WTC11 (cell line): ENCODE data around the gene DAB1. TPM values are rescaled to one million over a fixed set of nuclear protein-coding genes. Genes with fewer than 3 reads are reported as not detected.

Source experiments
- ATAC-seq: fragments of 200-7000 bp; cut with Tn5 transposase; 2 replicates; pipeline ENCODE4 v1.10.0; 2021; ENCODE audit warnings: mild to moderate bottlenecking, moderate library complexity
- CTCF ChIA-PET: fragments of 300-600 bp; sonication (Branson Sonifier 250); formaldehyde crosslinking; loops from one replicate; lab custom pipeline; 2021; ENCODE audit warnings: antibody characterized with exemption; lab: Charles Lee
- POLR2A ChIA-PET: fragments of 350-600 bp; sonication (Branson Sonifier 250); formaldehyde crosslinking; loops from one replicate; lab custom pipeline; 2021; ENCODE audit warnings: antibody characterized with exemption; lab: Charles Lee
- DNase-seq: peaks from one replicate; pipeline ENCODE4 v3.0.0; 2021; ENCODE audit warnings: low spot score
- H3K27ac Mint-ChIP-seq: 2 replicates; pipeline ENCODE4 v1.8.0; 2021; ENCODE audit warnings: mixed read lengths
- H3K27me3 Mint-ChIP-seq: 2 replicates; pipeline ENCODE4 v1.8.0; 2021; ENCODE audit warnings: low read depth, mild to moderate bottlenecking, moderate library complexity, mixed read lengths
- H3K36me3 Mint-ChIP-seq: 2 replicates; pipeline ENCODE4 v1.8.0; 2021; ENCODE audit warnings: mixed read lengths
- H3K4me1 Mint-ChIP-seq: 2 replicates; pipeline ENCODE4 v1.8.0; 2022; ENCODE audit warnings: mixed read lengths
- H3K4me3 Mint-ChIP-seq: 2 replicates; pipeline ENCODE4 v1.8.0; 2021; ENCODE audit warnings: mild to moderate bottlenecking, moderate library complexity, mixed read lengths
- H3K9me3 Mint-ChIP-seq: 2 replicates; pipeline ENCODE4 v1.8.0; 2021; ENCODE audit warnings: mixed read lengths
- FOXK1 ChIP-seq: sonication (generic); formaldehyde crosslinking; IDR thresholded peaks from 2 replicates; pipeline ENCODE4 v1.8.0; 2022; ENCODE audit warnings: mild to moderate bottlenecking, moderate library complexity, missing genetic modification reagents
- GTF2I ChIP-seq: fragments of 250-450 bp; sonication (Bioruptor Pico); conservative IDR thresholded peaks from 2 replicates; pipeline ENCODE4 v1.4.0; 2021; ENCODE audit warnings: mild to moderate bottlenecking
- NFYB ChIP-seq: sonication (generic); formaldehyde crosslinking; conservative IDR thresholded peaks from 2 replicates; pipeline ENCODE4 v1.8.0; 2022; ENCODE audit warnings: low read depth, missing genetic modification reagents
- NR1H2 ChIP-seq: sonication (generic); formaldehyde crosslinking; IDR thresholded peaks from 2 replicates; pipeline ENCODE4 v1.9.0; 2021; ENCODE audit warnings: mild to moderate bottlenecking, moderate library complexity, missing genetic modification reagents
- NR2C2 ChIP-seq: sonication (generic); formaldehyde crosslinking; IDR thresholded peaks from 2 replicates; pipeline ENCODE4 v1.8.0; 2022; ENCODE audit warnings: mild to moderate bottlenecking, missing genetic modification reagents
- RORB ChIP-seq: fragments of 250-450 bp; sonication (Bioruptor Pico); IDR thresholded peaks from 2 replicates; pipeline ENCODE4 v1.9.0; 2021; ENCODE audit warnings: mild to moderate bottlenecking
- SP1 ChIP-seq: sonication (generic); formaldehyde crosslinking; conservative IDR thresholded peaks from 2 replicates; pipeline ENCODE4 v1.8.1; 2022; ENCODE audit warnings: missing genetic modification reagents
- TCF7 ChIP-seq: sonication (generic); formaldehyde crosslinking; IDR thresholded peaks from 2 replicates; pipeline ENCODE4 v1.8.0; 2022; ENCODE audit warnings: mild to moderate bottlenecking, low read depth, missing genetic modification reagents, moderate library complexity
- ZNF121 ChIP-seq: sonication (generic); formaldehyde crosslinking; IDR thresholded peaks from 2 replicates; pipeline ENCODE4 v1.8.0; 2023; ENCODE audit warnings: missing genetic modification reagents
- ZNF138 ChIP-seq: sonication (generic); formaldehyde crosslinking; conservative IDR thresholded peaks from 2 replicates; pipeline ENCODE4 v1.8.1; 2022; ENCODE audit warnings: mild to moderate bottlenecking, moderate library complexity, missing genetic modification reagents
- ZNF416 ChIP-seq: fragments of 250-450 bp; sonication (Bioruptor Pico); IDR thresholded peaks from 2 replicates; pipeline ENCODE4 v1.9.0; 2021; ENCODE audit warnings: mild to moderate bottlenecking, inconsistent platforms
- total RNA-seq: library from RNA; stranded (reverse); gene quantifications from 3 replicates; pipeline ENCODE4 v1.2.3, GENCODE V29; 2021
- TF ChIP-seq, protein P1 (sequence below): sonication (generic); formaldehyde crosslinking; conservative IDR thresholded peaks from 2 replicates; pipeline ENCODE4 v1.8.1; 2023; ENCODE audit warnings: mild to moderate bottlenecking, low read depth, missing genetic modification reagents, moderate library complexity
- TF ChIP-seq, protein P2 (sequence below): fragments of 250-450 bp; sonication (Bioruptor Pico); IDR thresholded peaks from 2 replicates; pipeline ENCODE4 v2.1.2; 2022; ENCODE audit warnings: mild to moderate bottlenecking, moderate library complexity
- TF ChIP-seq, protein P3 (sequence below): sonication (generic); formaldehyde crosslinking; conservative IDR thresholded peaks from 2 replicates; pipeline ENCODE4 v1.8.1; 2022; ENCODE audit warnings: mild to moderate bottlenecking, missing genetic modification reagents
- TF ChIP-seq, protein P4 (sequence below): sonication (generic); formaldehyde crosslinking; IDR thresholded peaks from 2 replicates; pipeline ENCODE4 v1.8.1; 2022; ENCODE audit warnings: low read depth, missing genetic modification reagents, borderline replicate concordance
- TF ChIP-seq, protein P5 (sequence below): fragments of 250-450 bp; sonication (Bioruptor Pico); IDR thresholded peaks from 2 replicates; pipeline ENCODE4 v1.9.0; 2021; ENCODE audit warnings: mild to moderate bottlenecking
- TF ChIP-seq, protein P6 (sequence below): fragments of 250-450 bp; sonication (Bioruptor Pico); IDR thresholded peaks from 2 replicates; pipeline ENCODE4 v1.9.0; 2021; ENCODE audit warnings: mild to moderate bottlenecking, borderline replicate concordance
- TF ChIP-seq, protein P7 (sequence below): sonication (generic); formaldehyde crosslinking; IDR thresholded peaks from 2 replicates; pipeline ENCODE4 v1.8.0; 2023; ENCODE audit warnings: missing genetic modification reagents, mild to moderate bottlenecking, borderline replicate concordance

DAB1 gene
- total RNA-seq, 1 experiment from 2014 or later, result 10.7 TPM

DNA sequence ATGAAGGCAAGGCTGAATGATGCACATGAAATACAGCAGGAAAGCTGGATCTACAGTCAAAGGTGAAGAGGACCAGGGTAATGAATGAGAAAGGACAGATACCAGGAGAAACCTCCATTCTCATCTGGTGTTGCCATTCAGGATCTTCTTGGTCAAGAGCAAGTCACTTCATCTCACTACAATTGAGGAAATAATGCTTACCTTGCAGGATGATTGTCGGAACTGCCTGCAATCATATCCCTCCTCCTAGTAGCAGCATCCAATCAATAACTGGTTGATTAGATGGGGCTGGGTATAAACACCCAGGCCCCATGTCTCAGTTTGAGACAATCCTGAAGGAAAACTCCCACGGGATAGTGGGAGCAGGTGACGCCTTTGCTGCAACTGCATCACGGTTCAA lies 263.3 kb downstream of the DAB1 start (continued):
- TF ChIP-seq, protein P1, sequence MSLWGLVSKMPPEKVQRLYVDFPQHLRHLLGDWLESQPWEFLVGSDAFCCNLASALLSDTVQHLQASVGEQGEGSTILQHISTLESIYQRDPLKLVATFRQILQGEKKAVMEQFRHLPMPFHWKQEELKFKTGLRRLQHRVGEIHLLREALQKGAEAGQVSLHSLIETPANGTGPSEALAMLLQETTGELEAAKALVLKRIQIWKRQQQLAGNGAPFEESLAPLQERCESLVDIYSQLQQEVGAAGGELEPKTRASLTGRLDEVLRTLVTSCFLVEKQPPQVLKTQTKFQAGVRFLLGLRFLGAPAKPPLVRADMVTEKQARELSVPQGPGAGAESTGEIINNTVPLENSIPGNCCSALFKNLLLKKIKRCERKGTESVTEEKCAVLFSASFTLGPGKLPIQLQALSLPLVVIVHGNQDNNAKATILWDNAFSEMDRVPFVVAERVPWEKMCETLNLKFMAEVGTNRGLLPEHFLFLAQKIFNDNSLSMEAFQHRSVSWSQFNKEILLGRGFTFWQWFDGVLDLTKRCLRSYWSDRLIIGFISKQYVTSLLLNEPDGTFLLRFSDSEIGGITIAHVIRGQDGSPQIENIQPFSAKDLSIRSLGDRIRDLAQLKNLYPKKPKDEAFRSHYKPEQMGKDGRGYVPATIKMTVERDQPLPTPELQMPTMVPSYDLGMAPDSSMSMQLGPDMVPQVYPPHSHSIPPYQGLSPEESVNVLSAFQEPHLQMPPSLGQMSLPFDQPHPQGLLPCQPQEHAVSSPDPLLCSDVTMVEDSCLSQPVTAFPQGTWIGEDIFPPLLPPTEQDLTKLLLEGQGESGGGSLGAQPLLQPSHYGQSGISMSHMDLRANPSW (CRISPR knock-in tag), result no peak
- TF ChIP-seq, protein P2, sequence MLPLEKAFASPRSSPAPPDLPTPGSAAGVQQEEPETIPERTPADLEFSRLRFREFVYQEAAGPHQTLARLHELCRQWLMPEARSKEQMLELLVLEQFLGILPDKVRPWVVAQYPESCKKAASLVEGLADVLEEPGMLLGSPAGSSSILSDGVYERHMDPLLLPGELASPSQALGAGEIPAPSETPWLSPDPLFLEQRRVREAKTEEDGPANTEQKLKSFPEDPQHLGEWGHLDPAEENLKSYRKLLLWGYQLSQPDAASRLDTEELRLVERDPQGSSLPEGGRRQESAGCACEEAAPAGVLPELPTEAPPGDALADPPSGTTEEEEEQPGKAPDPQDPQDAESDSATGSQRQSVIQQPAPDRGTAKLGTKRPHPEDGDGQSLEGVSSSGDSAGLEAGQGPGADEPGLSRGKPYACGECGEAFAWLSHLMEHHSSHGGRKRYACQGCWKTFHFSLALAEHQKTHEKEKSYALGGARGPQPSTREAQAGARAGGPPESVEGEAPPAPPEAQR (CRISPR knock-in tag), result no peak

DNA sequence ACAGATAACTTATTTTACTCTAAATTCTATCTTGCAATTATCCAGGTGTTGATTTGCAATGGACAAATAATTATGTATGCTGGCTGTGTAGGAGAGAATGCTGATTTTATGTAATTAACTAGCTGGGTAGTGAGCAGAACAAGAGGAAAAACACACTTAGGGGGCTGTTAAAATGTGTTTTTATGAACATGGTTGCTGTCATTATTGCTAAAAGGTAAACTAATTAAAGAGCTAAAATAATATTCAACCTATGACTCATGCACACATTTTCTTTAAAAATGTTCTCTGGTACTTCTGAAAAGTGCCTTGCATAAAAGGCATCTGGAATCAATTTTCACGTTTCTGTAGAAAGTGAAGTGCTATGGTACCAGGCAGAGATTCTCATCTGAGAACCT lies 265.3 kb downstream of the DAB1 start:
- H3K27ac Mint-ChIP-seq, result no peak overlapping the region
- ATAC-seq (no peak), DNase-seq (no peak)
- ChIA-PET POLR2A (no interaction called here), CTCF (no interaction called here)
- no peaks in the 10 kb centered on the region for H3K36me3 Mint-ChIP-seq
- TF ChIP-seq, protein P3, sequence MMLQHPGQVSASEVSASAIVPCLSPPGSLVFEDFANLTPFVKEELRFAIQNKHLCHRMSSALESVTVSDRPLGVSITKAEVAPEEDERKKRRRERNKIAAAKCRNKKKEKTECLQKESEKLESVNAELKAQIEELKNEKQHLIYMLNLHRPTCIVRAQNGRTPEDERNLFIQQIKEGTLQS (CRISPR knock-in tag), result no peak
- TF ChIP-seq GTF2I (CRISPR knock-in tag), result no peak
- TF ChIP-seq, protein P4, sequence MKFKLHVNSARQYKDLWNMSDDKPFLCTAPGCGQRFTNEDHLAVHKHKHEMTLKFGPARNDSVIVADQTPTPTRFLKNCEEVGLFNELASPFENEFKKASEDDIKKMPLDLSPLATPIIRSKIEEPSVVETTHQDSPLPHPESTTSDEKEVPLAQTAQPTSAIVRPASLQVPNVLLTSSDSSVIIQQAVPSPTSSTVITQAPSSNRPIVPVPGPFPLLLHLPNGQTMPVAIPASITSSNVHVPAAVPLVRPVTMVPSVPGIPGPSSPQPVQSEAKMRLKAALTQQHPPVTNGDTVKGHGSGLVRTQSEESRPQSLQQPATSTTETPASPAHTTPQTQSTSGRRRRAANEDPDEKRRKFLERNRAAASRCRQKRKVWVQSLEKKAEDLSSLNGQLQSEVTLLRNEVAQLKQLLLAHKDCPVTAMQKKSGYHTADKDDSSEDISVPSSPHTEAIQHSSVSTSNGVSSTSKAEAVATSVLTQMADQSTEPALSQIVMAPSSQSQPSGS, result no peak
- peaks cover 5% of the 10 kb centered on the region for H3K9me3 Mint-ChIP-seq
- peaks cover 62% of the 10 kb centered on the region for H3K4me1 Mint-ChIP-seq
- H3K27me3 Mint-ChIP-seq, result no peaks in the 10 kb centered on the region
- no peak overlapping the region for H3K4me3 Mint-ChIP-seq

DNA sequence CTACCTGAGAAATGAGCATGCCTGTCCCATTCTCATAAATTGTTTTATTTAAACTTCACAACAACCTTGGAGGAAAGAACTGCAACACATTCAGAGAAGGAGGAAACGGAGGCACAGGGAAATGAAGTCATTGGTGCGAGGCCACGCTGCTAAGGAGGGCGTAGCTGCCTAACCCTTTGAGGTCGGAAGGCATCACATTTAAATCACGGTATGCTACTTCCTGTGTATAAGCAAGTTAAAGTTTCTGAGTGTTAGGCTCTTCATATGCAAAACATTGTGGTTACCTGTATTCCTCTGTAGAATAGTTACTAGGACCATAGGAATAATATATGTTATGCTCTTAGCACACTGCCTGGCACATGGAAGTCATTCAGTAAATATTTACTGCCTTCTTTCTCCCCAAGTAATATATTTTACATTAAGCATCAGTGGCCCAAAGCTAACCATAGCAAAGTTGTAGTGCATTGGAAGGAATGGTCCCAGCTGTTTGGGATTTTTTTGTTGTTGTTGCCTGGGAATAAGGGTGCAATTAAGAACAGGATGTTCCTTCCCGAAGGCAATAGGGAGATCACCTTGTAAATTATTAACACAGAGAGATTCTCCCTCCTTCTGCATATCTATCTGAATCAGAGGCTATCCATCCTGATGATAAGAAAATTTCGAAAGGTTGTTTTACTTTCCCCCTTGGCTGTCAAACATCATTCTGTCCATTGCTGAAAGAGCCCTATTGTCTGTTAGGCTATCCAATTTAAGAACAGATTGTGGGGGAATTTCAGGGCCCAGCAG lies 265.8 kb downstream of the DAB1 start:
- H3K27me3 Mint-ChIP-seq, result no peaks in the 10 kb centered on the region
- POLR2A ChIA-PET, result no interaction called here
- peaks cover 56% of the 10 kb centered on the region for H3K4me1 Mint-ChIP-seq
- peak; percentile 91 for ATAC-seq
- CTCF ChIA-PET, result no interaction called here
- peaks cover 5% of the 10 kb centered on the region for H3K9me3 Mint-ChIP-seq
- DNase-seq, result no peak
- H3K4me3 Mint-ChIP-seq, result no peak overlapping the region
- no peaks in the 10 kb centered on the region for H3K36me3 Mint-ChIP-seq
- peak overlapping the region; percentile 84 for H3K27ac Mint-ChIP-seq
- TF ChIP-seq NFYB (CRISPR knock-in tag) (no peak), NR2C2 (CRISPR knock-in tag) (no peak), FOXK1 (CRISPR knock-in tag) (no peak), SP1 (CRISPR knock-in tag) (no peak), ZNF121 (no peak), NR1H2 (no peak), ZNF416 (CRISPR knock-in tag) (no peak), TCF7 (CRISPR knock-in tag) (no peak), ZNF138 (CRISPR knock-in tag) (no peak), RORB (CRISPR knock-in tag) (no peak)
- TF ChIP-seq, protein P5, sequence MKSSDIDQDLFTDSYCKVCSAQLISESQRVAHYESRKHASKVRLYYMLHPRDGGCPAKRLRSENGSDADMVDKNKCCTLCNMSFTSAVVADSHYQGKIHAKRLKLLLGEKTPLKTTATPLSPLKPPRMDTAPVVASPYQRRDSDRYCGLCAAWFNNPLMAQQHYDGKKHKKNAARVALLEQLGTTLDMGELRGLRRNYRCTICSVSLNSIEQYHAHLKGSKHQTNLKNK (CRISPR knock-in tag), result no peak
- TF ChIP-seq, protein P6, sequence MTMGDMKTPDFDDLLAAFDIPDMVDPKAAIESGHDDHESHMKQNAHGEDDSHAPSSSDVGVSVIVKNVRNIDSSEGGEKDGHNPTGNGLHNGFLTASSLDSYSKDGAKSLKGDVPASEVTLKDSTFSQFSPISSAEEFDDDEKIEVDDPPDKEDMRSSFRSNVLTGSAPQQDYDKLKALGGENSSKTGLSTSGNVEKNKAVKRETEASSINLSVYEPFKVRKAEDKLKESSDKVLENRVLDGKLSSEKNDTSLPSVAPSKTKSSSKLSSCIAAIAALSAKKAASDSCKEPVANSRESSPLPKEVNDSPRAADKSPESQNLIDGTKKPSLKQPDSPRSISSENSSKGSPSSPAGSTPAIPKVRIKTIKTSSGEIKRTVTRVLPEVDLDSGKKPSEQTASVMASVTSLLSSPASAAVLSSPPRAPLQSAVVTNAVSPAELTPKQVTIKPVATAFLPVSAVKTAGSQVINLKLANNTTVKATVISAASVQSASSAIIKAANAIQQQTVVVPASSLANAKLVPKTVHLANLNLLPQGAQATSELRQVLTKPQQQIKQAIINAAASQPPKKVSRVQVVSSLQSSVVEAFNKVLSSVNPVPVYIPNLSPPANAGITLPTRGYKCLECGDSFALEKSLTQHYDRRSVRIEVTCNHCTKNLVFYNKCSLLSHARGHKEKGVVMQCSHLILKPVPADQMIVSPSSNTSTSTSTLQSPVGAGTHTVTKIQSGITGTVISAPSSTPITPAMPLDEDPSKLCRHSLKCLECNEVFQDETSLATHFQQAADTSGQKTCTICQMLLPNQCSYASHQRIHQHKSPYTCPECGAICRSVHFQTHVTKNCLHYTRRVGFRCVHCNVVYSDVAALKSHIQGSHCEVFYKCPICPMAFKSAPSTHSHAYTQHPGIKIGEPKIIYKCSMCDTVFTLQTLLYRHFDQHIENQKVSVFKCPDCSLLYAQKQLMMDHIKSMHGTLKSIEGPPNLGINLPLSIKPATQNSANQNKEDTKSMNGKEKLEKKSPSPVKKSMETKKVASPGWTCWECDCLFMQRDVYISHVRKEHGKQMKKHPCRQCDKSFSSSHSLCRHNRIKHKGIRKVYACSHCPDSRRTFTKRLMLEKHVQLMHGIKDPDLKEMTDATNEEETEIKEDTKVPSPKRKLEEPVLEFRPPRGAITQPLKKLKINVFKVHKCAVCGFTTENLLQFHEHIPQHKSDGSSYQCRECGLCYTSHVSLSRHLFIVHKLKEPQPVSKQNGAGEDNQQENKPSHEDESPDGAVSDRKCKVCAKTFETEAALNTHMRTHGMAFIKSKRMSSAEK (CRISPR knock-in tag), result no peak
- TF ChIP-seq, protein P7, sequence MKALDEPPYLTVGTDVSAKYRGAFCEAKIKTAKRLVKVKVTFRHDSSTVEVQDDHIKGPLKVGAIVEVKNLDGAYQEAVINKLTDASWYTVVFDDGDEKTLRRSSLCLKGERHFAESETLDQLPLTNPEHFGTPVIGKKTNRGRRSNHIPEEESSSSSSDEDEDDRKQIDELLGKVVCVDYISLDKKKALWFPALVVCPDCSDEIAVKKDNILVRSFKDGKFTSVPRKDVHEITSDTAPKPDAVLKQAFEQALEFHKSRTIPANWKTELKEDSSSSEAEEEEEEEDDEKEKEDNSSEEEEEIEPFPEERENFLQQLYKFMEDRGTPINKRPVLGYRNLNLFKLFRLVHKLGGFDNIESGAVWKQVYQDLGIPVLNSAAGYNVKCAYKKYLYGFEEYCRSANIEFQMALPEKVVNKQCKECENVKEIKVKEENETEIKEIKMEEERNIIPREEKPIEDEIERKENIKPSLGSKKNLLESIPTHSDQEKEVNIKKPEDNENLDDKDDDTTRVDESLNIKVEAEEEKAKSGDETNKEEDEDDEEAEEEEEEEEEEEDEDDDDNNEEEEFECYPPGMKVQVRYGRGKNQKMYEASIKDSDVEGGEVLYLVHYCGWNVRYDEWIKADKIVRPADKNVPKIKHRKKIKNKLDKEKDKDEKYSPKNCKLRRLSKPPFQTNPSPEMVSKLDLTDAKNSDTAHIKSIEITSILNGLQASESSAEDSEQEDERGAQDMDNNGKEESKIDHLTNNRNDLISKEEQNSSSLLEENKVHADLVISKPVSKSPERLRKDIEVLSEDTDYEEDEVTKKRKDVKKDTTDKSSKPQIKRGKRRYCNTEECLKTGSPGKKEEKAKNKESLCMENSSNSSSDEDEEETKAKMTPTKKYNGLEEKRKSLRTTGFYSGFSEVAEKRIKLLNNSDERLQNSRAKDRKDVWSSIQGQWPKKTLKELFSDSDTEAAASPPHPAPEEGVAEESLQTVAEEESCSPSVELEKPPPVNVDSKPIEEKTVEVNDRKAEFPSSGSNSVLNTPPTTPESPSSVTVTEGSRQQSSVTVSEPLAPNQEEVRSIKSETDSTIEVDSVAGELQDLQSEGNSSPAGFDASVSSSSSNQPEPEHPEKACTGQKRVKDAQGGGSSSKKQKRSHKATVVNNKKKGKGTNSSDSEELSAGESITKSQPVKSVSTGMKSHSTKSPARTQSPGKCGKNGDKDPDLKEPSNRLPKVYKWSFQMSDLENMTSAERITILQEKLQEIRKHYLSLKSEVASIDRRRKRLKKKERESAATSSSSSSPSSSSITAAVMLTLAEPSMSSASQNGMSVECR, result no peak
